Measurements from ENCODE around the gene LILRA6. TPM values are rescaled to one million over a fixed set of nuclear protein-coding genes. Genes with fewer than 3 reads are reported as not detected.

Gene LILRA6
- total RNA-seq: not detected in 2 replicates

DNA sequence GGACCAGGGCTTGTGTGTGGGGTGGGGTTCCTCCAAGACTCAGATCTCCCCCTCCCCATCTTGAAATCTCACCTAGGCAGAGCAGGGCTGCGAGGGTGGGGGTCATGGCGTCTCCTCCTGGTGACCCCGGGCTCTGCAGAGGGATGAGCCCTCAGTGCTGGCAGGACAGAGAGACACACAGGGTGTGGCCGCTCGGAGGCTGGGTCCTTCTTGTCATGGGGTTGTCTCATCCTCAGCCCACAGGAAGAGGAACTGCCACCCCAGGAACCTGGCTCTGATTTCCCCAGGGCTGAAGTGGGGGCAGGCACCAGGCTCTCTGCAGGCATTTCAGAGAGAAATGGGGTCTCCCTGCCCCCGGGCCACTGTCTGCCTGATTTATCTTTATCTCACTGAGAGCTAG is at the start of gene LILRA6:
TSS of gene LILRA6 (minus strand) at position 145 of the 400 bp plus-strand sequence.

DNA sequence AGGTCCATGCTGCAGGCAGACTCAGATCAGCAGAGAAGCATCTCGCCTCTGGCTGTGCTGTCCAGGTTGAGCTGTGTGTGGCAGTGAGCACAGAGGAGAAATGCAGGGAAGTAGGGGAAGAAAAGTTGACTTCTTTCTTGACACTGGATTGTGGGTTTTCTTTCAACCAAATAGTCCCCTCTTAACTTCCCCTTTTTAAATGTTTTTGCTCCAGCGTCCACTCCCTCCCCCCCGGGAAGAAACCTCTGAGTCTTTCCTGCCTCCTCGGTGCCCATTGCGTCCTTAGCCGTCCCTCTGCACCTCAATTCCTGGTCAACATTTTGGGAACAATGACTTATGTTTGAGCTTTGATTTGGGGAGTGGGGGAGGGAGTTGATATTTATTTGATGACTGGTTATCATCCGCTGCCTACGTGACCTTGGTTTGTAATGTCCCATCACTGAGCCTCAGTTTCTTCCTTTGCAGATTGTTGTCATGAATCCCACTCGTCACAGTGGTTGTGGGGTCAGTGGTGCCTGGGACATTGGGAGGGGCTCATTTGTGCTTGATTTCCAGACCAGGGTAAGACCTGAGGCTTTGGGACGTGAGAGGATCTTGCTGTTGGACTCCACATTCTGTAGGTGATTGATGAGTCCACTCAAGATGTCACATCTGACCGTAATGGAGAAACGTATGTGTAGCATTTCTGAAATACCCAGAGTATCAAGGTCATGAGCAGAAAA is 38.6 kb upstream of the LILRA6 start, which contains the start of gene LILRB2:
TSS of gene LILRB2 (minus strand) at position 104 of the 722 bp plus-strand sequence. CDS start 614 bp downstream, outside the sequence.

DNA sequence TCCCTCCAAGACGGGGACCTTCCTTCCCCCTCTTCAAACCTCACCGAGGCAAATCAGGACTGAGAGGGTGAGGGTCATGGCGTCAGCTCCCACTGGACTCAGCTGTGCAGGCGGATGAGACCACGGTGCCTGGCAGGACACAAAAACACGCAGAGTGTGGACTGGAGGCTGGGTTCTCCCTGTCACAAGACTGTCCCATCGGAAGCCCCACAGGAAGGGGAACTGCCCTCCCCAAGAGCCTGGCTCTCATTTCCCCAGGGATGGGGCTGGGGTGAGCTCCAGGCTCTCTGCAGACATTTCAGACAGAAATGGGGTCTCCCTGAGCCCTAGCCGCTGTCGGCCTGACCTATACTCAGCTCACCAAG is 14.5 kb upstream of the LILRA6 start, which contains the start of gene LILRB5:
TSS of gene LILRB5 (minus strand) at position 158 of the 365 bp plus-strand sequence. CDS start at position 78, 80 bp downstream.

DNA sequence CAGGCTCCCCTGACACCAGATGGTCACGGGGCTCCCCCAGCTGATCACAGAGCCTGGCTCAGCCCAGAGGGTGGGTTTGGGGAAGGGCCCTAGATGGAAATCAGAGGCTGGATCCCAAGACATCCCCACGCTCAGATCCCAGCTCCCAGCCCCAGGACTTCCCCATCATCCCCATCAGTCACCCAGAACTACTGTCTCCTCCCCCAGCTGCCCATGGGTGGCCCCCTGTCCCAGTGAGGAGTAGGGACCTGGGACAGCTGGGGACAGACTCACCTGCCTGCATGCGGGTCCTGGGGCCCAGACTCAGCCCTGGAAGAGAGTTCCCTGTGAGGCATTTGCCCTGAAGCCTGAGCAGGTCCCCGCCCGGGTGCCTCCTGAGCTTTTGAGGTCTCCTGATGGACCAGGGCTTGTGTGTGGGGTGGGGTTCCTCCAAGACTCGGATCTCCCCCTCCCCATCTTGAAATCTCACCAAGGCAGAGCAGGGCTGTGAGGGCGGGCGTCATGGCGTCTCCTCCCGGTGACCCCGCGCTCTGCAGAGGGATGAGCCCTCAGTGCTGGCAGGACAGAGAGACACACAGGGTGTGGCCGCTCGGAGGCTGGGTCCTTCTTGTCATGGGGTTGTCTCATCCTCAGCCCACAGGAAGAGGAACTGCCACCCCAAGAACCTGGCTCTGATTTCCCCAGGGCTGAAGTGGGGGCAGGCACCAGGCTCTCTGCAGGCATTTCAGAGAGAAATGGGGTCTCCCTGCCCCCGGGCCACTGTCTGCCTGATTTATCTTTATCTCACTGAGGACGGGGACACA is 19.9 kb downstream of the LILRA6 start, which contains the start of gene LILRB3:
TSS of gene LILRB3 (minus strand) at position 534 of the 803 bp plus-strand sequence. CDS start at position 503, 31 bp downstream.

DNA sequence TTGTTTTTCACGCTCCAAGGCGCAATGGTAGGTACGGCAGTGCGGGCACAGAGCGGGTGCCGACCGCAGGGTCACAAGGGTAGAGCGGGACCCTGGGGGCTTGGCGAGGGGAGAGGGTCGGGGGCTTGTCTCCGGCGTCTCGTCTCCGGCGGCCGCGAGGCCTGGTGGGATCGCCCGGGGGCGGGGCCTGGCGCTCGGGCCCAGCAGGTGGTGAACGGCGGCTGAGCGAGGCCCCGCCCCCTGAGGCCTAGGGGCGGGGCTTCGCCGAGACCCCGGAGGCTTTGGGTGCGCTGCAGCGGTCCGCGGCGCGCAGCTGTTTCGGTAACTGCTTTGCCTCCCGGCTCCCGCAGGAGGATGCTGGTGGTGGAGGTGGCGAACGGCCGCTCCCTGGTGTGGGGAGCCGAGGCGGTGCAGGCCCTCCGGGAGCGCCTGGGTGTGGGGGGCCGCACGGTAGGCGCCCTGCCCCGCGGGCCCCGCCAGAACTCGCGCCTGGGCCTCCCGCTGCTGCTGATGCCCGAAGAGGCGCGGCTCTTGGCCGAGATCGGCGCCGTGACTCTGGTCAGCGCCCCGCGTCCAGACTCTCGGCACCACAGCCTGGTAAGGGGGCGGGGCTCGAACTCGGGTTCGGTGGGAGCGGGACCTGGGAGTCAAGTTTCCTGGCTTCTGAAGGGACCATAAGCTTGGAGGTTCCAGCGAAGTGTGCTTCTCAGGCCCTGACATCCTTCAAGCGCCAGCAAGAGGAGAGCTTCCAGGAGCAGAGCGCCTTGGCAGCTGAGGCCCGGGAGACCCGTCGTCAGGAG is 51.4 kb downstream of the LILRA6 start, which contains the start of gene TSEN34:
TSS of gene TSEN34 (plus strand) at position 298 of the 800 bp plus-strand sequence. CDS start at position 355, 57 bp downstream.

DNA sequence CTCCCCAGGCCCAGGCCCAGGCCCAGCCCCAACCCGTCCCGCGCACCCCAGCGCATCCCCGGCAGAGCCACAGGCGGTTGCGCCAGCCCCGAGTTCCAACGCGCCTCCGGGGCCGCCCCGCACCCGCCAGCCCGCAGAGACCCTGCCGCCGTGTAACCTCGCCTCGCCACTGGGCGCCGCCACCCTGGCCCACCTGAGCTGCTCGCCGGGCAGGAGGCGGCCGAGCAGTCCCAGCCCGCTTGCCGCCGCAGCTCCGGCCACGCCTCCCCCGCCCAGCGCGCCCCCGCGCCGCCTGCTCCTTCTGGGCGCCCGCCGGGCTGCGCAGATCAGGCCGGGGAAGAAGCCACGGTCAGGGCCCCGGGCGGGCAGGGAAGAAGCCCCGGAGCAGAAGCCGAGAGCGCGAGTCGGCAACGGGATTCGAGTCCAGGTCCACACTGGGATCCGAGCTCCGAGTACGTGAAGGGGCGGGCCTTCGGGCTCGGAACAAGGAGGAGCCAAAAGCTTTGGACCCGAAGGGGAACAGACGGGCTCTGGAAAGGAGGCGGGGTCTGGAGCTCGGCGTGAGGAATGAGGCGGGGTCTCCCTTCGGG is 53.4 kb downstream of the LILRA6 start, which contains the start of gene MBOAT7:
TSS of gene MBOAT7 (minus strand) at position 436 of the 590 bp plus-strand sequence. CDS start 1,072 bp downstream, outside the sequence.

Other genes starting within 250 kb of the LILRA6 start
- gene VSTM1, start 178.9 kb downstream of the LILRA6 start, total RNA-seq: not detected in 2 replicates
- gene TARM1, start 161.4 kb downstream of the LILRA6 start, total RNA-seq: not detected in 2 replicates
- gene OSCAR, start 142.0 kb downstream of the LILRA6 start, total RNA-seq: 0.72 and 1.1 TPM in 2 replicates
- 3.4 and 4.5 TPM in 2 replicates for gene NDUFA3, start 139.9 kb downstream of the LILRA6 start, total RNA-seq
- 4.9 and 14.9 TPM in 2 replicates for gene TFPT, start 127.1 kb downstream of the LILRA6 start, total RNA-seq
- 40.3 and 50.6 TPM in 2 replicates for gene PRPF31, start 127.0 kb downstream of the LILRA6 start, total RNA-seq
- gene CNOT3, start 105.0 kb downstream of the LILRA6 start, total RNA-seq: 3.4 and 7.5 TPM in 2 replicates
- 5.5 and 6.7 TPM in 2 replicates for gene LENG1, start 83.1 kb downstream of the LILRA6 start, total RNA-seq
- gene TMC4, start 69.6 kb downstream of the LILRA6 start, total RNA-seq: 32.5 and 38.2 TPM in 2 replicates
- gene MBOAT7, start 53.2 kb downstream of the LILRA6 start, total RNA-seq: 19.2 and 30.1 TPM in 2 replicates
- 118 and 129 TPM in 2 replicates for gene TSEN34, start 51.5 kb downstream of the LILRA6 start, total RNA-seq
- gene RPS9, start 41.9 kb downstream of the LILRA6 start, total RNA-seq: 2,554 and 3,066 TPM in 2 replicates
- gene LILRB3, start 19.8 kb downstream of the LILRA6 start, total RNA-seq: not detected in 2 replicates
- not detected in 2 replicates for gene LILRB5, start 14.5 kb upstream of the LILRA6 start, total RNA-seq
- gene LILRB2, start 38.3 kb upstream of the LILRA6 start, total RNA-seq: not detected in 2 replicates
- gene LILRA5, start 70.4 kb upstream of the LILRA6 start, total RNA-seq: not detected in 2 replicates
- not detected in 2 replicates for gene LILRA4, start 96.4 kb upstream of the LILRA6 start, total RNA-seq
- under 0.01 TPM in 1 of 2 replicates, not detected in the other for gene LAIR1, start 122.1 kb upstream of the LILRA6 start, total RNA-seq
- gene TTYH1, start 172.7 kb upstream of the LILRA6 start, total RNA-seq: not detected in 2 replicates
- gene LENG8, start 206.4 kb upstream of the LILRA6 start, total RNA-seq: 11.5 and 16.4 TPM in 2 replicates
- 15.4 and 24.5 TPM in 2 replicates for gene LENG9, start 221.0 kb upstream of the LILRA6 start, total RNA-seq
- 24.9 and 84.8 TPM in 2 replicates for gene CDC42EP5, start 230.5 kb upstream of the LILRA6 start, total RNA-seq